ENCODE results near the gene ABCA2.

- TF ChIP-seq CTCF (IDR thresholded peaks at IDR 0.05) = no peak
- TF ChIP-seq POLR2A (IDR thresholded peaks at IDR 0.05) = no peak
Measured at GRCh38 chr9:137022662-137023008, 5.4 kb downstream of the ABCA2 start.
